ENCODE measurements around the gene SLC28A2.

Gene SLC28A2

DNA sequence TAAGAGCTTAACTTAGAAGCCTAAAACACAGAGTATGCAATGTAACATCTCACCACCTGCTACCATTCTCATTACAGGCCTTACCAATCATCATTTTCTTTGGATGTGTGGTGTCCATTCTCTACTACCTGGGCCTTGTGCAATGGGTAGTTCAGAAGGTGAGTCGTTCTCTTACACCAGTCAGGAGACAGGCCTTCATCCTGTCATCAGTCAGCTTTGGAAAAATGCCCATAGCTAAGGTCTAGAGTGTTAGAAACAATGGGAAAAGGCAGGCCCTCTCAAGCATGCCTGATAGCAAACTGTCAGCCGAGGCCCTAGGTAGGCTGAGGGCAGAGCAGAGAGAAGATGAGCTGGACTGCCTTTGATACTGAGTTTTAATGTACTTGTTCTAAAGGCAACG, 13.5 kb downstream of the SLC28A2 start:
- H3K27ac ChIP-seq: no peak overlapping the region
- TF ChIP-seq, protein P1, sequence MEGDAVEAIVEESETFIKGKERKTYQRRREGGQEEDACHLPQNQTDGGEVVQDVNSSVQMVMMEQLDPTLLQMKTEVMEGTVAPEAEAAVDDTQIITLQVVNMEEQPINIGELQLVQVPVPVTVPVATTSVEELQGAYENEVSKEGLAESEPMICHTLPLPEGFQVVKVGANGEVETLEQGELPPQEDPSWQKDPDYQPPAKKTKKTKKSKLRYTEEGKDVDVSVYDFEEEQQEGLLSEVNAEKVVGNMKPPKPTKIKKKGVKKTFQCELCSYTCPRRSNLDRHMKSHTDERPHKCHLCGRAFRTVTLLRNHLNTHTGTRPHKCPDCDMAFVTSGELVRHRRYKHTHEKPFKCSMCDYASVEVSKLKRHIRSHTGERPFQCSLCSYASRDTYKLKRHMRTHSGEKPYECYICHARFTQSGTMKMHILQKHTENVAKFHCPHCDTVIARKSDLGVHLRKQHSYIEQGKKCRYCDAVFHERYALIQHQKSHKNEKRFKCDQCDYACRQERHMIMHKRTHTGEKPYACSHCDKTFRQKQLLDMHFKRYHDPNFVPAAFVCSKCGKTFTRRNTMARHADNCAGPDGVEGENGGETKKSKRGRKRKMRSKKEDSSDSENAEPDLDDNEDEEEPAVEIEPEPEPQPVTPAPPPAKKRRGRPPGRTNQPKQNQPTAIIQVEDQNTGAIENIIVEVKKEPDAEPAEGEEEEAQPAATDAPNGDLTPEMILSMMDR (conservative IDR thresholded peaks at IDR 0.05): no peak

DNA sequence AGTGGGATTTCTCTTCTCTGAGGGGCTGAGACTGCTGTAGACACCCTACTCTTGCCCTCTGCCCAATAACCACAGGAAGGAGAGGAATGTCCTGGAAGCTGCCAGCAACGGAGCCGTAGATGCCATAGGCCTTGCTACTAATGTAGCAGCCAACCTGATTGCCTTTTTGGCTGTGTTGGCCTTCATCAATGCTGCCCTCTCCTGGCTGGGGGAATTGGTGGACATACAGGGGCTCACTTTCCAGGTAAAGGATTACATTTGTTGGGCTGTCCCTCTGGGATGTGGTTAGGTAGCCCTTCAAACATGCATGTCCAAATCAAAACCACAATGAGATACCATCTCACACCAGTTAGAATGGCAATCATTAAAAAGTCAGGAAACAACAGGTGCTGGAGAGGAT, 16.1 kb downstream of the SLC28A2 start:
- TF ChIP-seq, protein P1 (conservative IDR thresholded peaks at IDR 0.05): no peak; the same call in none of the 2 replicates
- H3K27ac ChIP-seq: no peak overlapping the region

DNA sequence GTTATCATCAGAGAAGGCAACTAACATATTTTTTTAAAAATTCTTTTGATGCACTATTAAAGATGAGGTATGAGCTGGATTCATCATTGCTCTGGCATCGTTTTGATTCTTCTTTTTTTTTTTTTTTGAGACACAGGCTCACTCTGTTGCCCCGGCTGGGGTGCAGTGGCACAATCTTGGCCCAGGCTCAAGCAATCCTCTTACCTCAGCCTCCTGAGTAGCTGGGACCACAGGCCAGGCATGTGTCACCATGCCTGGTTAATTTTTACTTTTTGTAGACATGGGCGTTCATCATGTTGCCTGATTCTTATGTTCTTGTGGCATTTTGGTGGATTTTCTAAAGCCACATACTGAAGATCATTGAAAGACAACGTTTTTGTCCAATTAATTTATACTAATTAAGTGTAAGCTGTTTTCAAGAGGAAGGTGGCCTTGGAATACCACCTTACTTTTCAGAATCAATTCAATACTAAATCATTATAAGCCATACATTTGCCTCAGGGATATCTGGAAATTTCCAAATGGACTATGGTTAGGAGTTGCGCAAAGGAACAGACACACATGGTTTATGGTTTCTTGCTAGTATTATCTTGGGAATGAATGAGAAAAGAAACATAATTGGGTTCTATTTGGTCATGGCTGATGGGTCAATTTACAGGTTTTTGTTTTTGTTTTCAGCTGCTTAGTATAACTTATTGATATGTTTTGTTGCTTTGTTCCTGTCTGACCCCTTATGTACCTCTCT, 22.8 kb downstream of the SLC28A2 start:
- TF ChIP-seq, protein P1 (conservative IDR thresholded peaks at IDR 0.05): no peak
- H3K27ac ChIP-seq: no peak overlapping the region

DNA sequence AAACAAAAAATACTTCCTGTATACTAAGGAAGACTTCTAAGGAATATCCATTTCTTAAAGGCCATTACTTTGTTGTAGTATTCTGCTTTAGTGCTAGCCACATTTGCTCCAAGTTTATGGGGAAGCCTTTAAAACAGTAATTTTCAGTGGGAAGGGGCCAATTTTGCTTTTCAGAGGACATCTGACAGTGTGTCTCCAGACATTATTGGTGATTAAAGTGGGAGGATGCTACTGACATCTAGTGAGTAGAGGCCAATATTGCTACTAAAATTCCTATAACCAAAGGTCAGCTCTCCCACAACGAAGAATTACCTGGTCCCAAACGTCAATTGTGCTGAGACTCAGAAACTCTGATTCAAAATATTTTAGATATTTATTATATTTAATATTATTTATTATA, 24.8 kb downstream of the SLC28A2 start:
- TF ChIP-seq, protein P1 (conservative IDR thresholded peaks at IDR 0.05): peak; percentile 77
- H3K27ac ChIP-seq: peak overlapping the region; percentile 19; the same call in 1 of the 2 replicates

DNA sequence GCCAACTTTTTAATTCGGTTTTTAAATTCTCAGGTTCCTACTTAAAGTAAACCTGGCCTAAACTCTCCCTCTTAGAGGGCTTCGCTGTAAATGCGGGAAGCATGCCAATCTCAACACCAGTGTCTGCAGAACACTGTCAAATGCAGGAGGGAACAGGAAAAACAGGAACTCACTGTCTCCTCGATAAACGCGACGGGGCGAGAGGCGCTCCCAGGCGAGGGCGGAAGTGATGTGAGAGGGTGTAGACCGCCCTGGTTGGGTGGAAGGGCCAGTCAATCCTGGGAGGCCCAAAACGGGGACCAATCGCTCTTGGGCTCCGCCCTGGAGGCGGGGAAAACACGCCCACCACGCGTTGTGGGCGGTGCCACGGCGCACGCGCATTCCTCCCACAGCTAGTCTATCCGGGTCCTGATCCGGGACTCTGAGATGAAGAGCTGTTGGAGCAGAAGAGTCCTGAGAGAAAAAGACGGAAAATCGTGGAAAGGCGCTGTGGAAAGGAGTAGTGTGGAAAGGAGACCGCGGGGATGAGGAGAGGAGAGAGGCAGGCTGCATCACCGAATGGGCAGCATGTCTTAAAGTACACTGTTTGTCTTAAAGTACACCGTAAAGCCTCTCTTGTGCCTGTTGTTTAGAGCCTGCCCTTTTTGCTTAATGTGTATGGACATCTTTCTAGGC, 27.1 kb downstream of the SLC28A2 start:
- H3K27ac ChIP-seq: peak overlapping the region; percentile 93

DNA sequence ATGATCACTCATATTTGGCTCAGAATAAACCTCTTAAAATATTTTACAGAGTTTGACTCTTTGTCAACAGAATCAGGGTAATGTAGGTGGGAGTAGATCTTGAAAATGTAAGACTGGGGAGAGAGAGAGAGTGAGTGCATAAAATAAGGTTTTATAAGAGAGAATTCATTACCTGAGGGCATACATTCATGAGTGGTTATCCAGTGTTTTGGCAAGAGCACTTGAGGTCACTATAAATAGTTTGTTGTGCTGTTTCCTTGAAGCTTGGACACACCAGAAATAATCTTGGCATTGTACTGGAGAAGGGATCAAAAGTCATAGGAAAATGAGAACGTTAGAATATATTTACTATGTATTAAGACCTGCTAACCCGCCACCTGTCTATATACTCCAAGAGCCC, 33.4 kb downstream of the SLC28A2 start:
- no peak overlapping the region for H3K27ac ChIP-seq
- TF ChIP-seq, protein P1 (conservative IDR thresholded peaks at IDR 0.05): no peak

More for the DNA sequence above, 27.1 kb downstream of the SLC28A2 start:
- TF ChIP-seq, protein P1 (conservative IDR thresholded peaks at IDR 0.05): no peak

DNA sequence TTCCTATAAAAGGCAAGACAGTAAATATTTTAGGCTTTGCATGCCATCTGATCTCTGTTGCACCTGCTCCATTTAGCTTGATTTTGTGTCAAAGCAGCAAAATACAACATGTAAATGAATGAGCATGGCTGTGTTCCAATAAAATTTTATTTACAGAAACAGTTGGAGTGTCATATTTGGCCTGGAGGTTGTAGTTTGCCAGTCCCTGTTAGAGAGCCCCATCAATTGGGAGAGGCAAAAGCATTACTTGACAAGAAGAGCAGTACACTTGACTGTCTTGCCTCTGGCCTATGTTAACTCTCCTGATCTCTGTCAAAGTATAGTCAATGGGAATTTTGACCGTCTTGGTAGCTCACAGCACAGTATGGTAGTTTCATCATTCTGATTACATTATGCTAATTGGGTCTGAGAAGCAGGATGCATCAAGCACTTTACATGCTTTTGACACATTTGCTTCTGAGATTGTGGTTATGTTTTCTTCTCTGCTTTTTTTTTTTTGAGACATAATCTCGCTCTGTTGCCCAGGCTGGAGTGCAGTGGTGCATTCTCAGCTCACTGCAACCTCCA, 35.4 kb downstream of the SLC28A2 start:
- H3K27ac ChIP-seq: no peak overlapping the region
- TF ChIP-seq, protein P1 (conservative IDR thresholded peaks at IDR 0.05): no peak
